ENCODE data around the gene STAT2.

DNA sequence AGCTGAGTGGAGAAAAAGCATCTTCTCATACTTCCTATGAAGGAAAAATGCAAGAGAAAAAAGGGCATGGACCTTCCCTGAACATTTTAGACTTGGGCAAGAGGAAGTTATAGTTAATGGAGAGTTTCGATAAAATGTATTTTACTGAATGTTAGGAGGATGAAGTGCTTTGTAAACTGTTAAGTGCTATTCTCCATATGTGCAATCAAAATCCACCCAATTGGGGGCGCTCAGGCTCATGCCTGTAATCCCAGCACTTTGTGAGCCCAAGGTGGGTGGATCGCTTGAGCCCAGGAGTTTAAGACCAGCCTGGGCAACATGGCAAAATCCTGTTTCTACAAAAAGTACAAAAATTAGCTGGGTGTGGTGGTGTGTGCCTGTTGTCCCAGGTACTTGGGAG is 42.2 kb downstream of the STAT2 start:
- TF ChIP-seq, protein P1, sequence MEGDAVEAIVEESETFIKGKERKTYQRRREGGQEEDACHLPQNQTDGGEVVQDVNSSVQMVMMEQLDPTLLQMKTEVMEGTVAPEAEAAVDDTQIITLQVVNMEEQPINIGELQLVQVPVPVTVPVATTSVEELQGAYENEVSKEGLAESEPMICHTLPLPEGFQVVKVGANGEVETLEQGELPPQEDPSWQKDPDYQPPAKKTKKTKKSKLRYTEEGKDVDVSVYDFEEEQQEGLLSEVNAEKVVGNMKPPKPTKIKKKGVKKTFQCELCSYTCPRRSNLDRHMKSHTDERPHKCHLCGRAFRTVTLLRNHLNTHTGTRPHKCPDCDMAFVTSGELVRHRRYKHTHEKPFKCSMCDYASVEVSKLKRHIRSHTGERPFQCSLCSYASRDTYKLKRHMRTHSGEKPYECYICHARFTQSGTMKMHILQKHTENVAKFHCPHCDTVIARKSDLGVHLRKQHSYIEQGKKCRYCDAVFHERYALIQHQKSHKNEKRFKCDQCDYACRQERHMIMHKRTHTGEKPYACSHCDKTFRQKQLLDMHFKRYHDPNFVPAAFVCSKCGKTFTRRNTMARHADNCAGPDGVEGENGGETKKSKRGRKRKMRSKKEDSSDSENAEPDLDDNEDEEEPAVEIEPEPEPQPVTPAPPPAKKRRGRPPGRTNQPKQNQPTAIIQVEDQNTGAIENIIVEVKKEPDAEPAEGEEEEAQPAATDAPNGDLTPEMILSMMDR (IDR thresholded peaks at IDR 0.05; ENCODE audit: low read length): peak; percentile 14; the same call in 1 of the 2 replicates
- no peak for TF ChIP-seq EZH2phosphoT487 (IDR thresholded peaks at IDR 0.05; ENCODE audit: low read length)
